DMS153 (cell line): Measurements from ENCODE around the gene KLK15.

ENCODE experiments used
- DNase-seq: peaks from one replicate; lab custom pipeline; 2025; lab: John Stamatoyannopoulos, UW

KLK15 gene, protein sequence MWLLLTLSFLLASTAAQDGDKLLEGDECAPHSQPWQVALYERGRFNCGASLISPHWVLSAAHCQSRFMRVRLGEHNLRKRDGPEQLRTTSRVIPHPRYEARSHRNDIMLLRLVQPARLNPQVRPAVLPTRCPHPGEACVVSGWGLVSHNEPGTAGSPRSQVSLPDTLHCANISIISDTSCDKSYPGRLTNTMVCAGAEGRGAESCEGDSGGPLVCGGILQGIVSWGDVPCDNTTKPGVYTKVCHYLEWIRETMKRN

DNA sequence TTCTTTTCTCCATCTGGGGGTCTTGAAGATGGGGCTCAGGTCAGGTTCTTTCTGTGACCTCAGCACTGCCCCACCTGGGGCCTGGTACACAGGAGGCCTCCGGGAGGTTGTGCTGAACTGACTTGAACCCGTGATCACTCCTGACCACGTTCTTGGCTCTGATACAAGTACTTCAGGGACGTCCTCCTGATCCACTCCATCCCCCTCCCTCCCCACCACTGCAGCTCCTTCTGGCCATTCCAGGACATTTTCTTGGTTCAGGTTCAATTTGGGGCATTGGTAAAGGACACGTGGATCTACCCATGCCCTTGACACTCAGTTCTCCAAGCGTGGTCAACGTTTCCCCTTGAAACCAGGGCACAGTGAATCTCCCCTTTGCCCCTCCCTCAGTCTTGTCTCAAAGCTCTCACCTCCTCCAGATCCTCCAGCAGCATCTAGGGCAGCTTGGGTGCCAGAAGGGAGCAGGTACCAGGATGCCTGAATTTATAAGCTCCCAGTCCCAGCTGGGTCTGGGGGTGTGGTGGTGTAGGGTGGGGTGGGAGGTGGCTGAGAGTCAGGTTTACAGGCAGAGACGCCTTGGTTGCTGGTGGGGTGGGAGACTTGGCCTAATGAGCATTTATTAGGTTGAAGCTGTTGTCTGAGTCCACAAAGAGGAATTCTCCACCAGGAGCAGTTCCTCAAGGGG, at the start of gene KLK15:
TSS of gene KLK15 (minus strand) at position 458 of the 685 bp plus-strand sequence. CDS start 2,082 bp downstream, outside the sequence.
- DNase-seq: no peak

DNA sequence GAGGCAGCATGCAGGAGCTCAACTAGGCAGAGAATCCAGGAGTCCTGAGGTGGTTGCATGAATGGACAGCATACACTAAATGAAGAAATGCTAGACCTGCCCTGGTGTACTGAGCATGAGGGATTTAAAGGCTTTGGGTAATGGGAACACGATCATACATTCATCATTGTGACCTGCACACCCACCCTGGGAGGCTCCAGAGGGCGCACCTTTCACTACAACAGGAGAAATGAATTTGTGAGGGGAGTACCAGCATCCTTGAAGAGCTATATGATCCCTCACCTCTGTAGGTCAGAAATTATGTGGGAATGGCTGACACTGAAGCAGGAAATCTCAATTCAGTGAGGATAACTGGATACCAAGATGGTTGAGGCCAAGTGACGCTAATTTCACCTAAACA, 48.8 kb upstream of the KLK15 start:
- DNase-seq: no peak

DNA sequence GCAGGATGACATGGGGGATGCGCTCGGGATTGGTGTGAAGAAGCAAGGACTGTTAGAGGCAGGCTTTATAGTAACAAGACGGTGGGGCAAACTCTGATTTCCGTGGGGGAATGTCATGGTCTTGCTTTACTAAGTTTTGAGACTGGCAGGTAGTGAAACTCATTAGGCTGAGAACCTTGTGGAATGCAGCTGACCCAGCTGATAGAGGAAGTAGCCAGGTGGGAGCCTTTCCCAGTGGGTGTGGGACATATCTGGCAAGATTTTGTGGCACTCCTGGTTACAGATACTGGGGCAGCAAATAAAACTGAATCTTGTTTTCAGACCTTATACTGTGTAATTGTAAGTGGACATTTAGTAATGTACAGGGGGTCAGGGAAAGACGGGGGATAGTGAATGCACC, 46.9 kb upstream of the KLK15 start:
- DNase-seq: no peak

DNA sequence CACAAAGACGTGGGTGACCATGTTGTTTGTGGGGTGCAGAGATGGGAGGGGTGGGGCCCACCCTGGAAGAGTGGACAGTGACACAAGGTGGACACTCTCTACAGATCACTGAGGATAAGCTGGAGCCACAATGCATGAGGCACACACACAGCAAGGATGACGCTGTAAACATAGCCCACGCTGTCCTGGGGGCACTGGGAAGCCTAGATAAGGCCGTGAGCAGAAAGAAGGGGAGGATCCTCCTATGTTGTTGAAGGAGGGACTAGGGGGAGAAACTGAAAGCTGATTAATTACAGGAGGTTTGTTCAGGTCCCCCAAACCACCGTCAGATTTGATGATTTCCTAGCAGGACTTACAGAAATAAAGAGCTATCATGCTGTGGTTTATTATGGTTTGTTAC, 45.5 kb upstream of the KLK15 start:
- DNase-seq: no peak

DNA sequence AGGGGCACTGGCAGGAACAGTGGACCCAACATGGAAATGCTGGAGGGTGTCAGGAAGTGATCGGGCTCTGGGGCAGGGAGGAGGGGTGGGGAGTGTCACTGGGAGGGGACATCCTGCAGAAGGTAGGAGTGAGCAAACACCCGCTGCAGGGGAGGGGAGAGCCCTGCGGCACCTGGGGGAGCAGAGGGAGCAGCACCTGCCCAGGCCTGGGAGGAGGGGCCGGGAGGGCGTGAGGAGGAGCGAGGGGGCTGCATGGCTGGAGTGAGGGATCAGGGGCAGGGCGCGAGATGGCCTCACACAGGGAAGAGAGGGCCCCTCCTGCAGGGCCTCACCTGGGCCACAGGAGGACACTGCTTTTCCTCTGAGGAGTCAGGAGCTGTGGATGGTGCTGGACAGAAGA, 44.0 kb upstream of the KLK15 start:
- DNase-seq: peak; percentile 58

DNA sequence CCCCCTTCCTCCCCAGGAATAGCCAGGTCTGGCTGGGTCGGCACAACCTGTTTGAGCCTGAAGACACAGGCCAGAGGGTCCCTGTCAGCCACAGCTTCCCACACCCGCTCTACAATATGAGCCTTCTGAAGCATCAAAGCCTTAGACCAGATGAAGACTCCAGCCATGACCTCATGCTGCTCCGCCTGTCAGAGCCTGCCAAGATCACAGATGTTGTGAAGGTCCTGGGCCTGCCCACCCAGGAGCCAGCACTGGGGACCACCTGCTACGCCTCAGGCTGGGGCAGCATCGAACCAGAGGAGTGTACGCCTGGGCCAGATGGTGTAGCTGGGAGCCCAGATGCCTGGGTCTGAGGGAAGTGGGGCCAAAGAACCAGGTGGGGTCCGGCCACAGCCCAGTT, 43.1 kb upstream of the KLK15 start:
- DNase-seq: no peak

DNA sequence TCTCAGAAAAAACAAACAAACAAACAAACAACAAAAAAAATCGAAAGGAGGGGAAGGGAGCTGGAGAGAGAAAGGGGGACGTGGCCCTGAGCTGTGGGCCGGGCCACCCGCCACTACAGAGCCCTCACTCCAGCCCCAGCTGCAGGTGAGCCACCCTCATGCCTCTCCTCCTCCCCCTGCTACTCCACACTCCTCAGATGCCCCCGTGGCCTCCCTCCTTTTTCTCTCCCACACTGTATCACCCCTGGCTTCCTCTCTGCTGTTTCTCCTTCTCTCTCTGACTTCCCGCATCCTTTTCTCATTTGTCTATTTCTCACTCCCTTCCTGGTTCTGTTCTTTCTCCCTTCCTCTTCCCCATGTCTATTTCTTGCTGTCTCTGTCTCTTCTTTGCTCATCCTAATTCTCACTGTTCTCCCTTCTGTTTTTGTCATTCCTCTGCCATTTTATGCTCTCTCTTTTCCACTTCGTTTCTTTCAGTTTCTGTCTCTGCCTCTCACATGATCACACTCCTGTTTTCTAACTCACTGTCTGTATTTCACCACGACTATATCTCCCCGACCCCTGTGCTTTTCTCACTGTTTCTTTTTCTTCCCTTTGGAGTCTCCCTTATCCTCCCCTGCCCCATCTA, 42.5 kb upstream of the KLK15 start:
- DNase-seq: no peak

DNA sequence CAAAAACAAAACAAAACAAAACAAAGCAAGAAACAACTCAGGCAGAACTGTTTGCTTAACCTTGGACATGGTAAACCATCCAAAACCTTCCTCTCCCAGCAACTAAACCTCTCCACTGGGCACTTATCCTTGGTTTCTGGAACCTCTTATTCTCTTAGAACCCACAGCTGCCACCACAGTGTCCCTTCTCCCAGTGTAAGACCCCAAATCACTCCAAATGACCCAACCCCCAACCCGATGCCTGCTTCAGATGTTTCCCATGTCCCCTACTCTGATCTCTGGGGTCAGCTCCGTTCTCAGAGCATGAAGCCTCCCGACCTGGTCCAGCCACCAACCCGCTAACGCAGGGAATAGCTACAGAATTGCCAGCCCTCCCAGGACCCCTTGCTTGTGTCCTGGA, 40.8 kb upstream of the KLK15 start:
- DNase-seq: no peak

DNA sequence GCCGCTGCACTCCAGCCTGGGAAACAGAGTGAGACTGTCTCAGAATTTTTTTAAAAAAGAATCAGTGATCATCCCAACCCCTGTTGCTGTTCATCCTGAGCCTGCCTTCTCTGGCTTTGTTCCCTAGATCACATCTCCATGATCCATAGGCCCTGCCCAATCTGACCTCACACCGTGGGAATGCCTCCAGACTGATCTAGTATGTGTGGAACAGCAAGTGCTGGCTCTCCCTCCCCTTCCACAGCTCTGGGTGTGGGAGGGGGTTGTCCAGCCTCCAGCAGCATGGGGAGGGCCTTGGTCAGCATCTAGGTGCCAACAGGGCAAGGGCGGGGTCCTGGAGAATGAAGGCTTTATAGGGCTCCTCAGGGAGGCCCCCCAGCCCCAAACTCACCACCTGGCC, 39.7 kb upstream of the KLK15 start, which contains the start of gene KLK2:
TSS of gene KLK2 (plus strand) at position 384 of the 400 bp plus-strand sequence. CDS start 35 bp downstream, outside the sequence.
- no peak for DNase-seq

DNA sequence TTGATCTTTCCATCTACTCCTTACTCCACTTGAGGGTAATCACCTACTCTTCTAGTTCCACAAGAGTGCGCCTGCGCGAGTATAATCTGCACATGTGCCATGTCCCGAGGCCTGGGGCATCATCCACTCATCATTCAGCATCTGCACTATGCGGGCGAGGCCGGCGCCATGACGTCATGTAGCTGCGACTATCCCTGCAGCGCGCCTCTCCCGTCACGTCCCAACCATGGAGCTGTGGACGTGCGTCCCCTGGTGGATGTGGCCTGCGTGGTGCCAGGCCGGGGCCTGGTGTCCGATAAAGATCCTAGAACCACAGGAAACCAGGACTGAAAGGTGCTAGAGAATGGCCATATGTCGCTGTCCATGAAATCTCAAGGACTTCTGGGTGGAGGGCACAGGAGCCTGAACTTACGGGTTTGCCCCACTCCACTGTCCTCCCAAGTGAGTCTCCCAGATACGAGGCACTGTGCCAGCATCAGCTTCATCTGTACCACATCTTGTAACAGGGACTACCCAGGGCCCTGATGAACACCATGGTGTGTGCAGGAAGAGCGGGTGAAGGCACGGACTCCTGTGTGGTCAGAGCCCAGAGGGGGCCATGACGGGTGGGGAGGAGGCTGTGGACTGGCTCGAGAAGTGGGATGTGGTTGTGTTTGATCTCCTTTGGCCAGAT, 37.2 kb upstream of the KLK15 start:
- no peak for DNase-seq

DNA sequence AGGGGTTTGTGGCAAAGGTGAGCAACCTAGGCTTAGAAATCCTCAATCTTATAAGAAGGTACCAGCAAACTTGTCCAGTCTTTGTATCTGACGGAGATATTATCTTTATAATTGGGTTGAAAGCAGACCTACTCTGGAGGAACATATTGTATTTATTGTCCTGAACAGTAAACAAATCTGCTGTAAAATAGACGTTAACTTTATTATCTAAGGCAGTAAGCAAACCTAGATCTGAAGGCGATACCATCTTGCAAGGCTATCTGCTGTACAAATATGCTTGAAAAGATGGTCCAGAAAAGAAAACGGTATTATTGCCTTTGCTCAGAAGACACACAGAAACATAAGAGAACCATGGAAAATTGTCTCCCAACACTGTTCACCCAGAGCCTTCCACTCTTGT, 36.1 kb upstream of the KLK15 start:
- no peak for DNase-seq

DNA sequence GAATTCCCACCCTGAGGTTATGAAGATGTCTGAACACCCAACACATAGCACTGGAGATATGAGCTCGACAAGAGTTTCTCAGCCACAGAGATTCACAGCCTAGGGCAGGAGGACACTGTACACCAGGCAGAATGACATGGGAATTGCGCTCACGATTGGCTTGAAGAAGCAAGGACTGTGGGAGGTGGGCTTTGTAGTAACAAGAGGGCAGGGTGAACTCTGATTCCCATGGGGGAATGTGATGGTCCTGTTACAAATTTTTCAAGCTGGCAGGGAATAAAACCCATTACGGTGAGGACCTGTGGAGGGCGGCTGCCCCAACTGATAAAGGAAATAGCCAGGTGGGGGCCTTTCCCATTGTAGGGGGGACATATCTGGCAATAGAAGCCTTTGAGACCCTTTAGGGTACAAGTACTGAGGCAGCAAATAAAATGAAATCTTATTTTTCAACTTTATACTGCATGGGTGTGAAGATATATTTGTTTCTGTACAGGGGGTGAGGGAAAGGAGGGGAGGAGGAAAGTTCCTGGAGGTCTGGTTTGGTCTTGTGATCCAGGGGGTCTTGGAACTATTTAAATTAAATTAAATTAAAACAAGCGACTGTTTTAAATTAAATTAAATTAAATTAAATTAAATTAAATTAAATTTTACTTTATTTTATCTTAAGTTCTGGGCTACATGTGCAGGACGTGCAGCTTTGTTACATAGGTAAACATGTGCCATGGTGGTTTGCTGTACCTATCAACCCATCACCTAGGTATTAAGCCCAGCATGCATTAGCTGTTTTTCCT, 28.3 kb upstream of the KLK15 start:
- DNase-seq: no peak

DNA sequence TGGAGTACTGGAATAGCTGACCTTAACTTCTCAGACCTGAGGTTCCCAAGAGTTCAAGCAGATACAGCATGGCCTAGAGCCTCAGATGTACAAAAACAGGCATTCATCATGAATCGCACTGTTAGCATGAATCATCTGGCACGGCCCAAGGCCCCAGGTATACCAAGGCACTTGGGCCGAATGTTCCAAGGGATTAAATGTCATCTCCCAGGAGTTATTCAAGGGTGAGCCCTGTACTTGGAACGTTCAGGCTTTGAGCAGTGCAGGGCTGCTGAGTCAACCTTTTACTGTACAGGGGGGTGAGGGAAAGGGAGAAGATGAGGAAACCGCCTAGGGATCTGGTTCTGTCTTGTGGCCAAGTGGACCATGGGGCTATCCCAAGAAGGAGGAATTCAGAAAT, 27.6 kb upstream of the KLK15 start:
- DNase-seq: no peak

DNA sequence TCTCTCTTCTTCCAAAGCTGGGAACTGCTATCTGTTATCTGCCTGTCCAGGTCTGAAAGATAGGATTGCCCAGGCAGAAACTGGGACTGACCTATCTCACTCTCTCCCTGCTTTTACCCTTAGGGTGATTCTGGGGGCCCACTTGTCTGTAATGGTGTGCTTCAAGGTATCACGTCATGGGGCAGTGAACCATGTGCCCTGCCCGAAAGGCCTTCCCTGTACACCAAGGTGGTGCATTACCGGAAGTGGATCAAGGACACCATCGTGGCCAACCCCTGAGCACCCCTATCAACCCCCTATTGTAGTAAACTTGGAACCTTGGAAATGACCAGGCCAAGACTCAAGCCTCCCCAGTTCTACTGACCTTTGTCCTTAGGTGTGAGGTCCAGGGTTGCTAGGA, 26.5 kb upstream of the KLK15 start:
- DNase-seq: no peak

DNA sequence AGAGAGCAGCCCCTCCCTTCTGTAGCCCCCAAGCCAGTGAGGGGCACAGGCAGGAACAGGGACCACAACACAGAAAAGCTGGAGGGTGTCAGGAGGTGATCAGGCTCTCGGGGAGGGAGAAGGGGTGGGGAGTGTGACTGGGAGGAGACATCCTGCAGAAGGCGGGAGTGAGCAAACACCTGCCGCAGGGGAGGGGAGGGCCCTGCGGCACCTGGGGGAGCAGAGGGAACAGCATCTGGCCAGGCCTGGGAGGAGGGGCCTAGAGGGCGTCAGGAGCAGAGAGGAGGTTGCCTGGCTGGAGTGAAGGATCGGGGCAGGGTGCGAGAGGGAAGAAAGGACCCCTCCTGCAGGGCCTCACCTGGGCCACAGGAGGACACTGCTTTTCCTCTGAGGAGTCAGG, 25.5 kb upstream of the KLK15 start:
- peak; percentile 80 for DNase-seq

DNA sequence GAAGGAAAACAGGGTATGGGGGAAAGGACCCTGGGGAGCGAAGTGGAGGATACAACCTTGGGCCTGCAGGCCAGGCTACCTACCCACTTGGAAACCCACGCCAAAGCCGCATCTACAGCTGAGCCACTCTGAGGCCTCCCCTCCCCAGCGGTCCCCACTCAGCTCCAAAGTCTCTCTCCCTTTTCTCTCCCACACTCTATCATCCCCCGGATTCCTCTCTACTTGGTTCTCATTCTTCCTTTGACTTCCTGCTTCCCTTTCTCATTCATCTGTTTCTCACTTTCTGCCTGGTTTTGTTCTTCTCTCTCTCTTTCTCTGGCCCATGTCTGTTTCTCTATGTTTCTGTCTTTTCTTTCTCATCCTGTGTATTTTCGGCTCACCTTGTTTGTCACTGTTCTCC, 24.0 kb upstream of the KLK15 start:
- DNase-seq: no peak

DNA sequence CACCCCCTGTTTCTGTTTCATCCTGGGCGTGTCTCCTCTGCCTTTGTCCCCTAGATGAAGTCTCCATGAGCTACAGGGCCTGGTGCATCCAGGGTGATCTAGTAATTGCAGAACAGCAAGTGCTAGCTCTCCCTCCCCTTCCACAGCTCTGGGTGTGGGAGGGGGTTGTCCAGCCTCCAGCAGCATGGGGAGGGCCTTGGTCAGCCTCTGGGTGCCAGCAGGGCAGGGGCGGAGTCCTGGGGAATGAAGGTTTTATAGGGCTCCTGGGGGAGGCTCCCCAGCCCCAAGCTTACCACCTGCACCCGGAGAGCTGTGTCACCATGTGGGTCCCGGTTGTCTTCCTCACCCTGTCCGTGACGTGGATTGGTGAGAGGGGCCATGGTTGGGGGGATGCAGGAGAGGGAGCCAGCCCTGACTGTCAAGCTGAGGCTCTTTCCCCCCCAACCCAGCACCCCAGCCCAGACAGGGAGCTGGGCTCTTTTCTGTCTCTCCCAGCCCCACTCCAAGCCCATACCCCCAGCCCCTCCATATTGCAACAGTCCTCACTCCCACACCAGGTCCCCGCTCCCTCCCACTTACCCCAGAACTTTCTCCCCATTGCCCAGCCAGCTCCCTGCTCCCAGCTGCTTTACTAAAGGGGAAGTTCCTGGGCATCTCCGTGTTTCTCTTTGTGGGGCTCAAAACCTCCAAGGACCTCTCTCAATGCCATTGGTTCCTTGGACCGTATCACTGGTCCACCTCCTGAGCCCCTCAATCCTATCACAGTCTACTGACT, 21.4 kb upstream of the KLK15 start, which contains the start of gene KLK3:
TSS of gene KLK3 (plus strand) at position 280 of the 775 bp plus-strand sequence. CDS start at position 321, 41 bp downstream.
- DNase-seq: no peak

DNA sequence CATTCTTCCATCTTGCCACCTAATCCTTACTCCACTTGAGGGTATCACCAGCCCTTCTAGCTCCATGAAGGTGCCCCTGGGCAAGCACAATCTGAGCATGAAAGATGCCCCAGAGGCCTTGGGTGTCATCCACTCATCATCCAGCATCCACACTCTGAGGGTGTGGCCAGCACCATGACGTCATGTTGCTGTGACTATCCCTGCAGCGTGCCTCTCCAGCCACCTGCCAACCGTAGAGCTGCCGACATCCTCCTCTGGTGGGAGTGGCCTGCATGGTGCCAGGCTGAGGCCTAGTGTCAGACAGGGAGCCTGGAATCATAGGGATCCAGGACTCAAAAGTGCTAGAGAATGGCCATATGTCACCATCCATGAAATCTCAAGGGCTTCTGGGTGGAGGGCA, 18.2 kb upstream of the KLK15 start:
- no peak for DNase-seq

DNA sequence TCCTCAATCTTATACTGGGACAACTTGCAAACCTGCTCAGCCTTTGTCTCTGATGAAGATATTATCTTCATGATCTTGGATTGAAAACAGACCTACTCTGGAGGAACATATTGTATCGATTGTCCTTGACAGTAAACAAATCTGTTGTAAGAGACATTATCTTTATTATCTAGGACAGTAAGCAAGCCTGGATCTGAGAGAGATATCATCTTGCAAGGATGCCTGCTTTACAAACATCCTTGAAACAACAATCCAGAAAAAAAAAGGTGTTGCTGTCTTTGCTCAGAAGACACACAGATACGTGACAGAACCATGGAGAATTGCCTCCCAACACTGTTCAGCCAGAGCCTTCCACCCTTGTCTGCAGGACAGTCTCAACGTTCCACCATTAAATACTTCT, 17.4 kb upstream of the KLK15 start:
- no peak for DNase-seq

DNA sequence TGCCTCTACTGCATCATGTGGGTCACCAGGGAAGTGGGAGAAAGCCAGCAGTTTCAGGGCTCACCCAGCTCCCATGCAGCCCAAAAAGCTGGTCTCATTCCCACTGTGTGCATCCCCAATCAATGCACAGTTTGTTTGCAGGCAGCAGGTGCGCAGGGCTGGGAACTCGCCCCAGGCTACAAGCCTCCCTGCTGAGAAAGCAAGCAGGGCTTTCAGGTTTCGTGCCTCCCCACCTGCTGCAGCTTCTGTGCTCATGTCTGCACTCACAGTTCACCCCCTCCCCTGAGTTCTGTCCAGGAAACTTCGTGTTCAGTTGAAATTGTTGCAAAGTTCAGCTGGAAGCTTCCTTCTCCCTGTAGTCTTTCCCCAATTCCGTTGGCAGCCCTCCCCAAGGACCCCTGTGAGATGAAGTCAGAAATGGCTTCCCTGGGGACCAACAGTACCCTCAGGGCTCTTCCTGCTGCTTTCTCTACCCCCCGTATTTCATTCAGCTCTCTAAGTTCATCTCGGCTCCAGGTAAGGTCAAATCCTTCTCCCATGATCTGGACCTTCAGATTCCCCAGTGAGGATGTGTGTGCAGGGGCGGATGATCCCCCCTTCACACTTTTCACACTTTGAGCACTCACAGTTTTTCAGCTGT, 11.0 kb upstream of the KLK15 start:
- peak; percentile 78 for DNase-seq
